ENCODE data around the gene ATP2C2. TPM values are rescaled to one million over a fixed set of nuclear protein-coding genes. Genes with fewer than 3 reads are reported as not detected.

ATP2C2 gene
- total RNA-seq, 3 donors from 2014 or later = not detected

GRCh38 chr16:84477661-84478060 is 109.3 kb downstream of the ATP2C2 start:
- ATAC-seq = no peak
- peaks cover 2% of the 10 kb centered on the region for H3K4me1 Mint-ChIP-seq (ENCODE audit: low read depth)
- no peaks in the 10 kb centered on the region for H3K27me3 Mint-ChIP-seq (ENCODE audit: low read depth)
- H3K4me3 Mint-ChIP-seq = no peak overlapping the region
- H3K9me3 Mint-ChIP-seq = peaks cover 4% of the 10 kb centered on the region
- DNase-seq = no peak
- H3K36me3 Mint-ChIP-seq (ENCODE audit: insufficient read depth) = peaks cover 16% of the 10 kb centered on the region

- Mint-ChIP-seq H3K4me1 (ENCODE audit: low read depth) (peaks cover 2% of the 10 kb centered on the region), H3K9me3 (peaks cover 4% of the 10 kb centered on the region), H3K4me3 (no peak overlapping the region), H3K27me3 (ENCODE audit: low read depth) (no peaks in the 10 kb centered on the region), H3K36me3 (ENCODE audit: insufficient read depth) (peaks cover 10% of the 10 kb centered on the region)
- DNase-seq (no peak), ATAC-seq (no peak)
These were observed 110.0 kb downstream of the ATP2C2 start for GRCh38 chr16:84478172-84478947.

DNA sequence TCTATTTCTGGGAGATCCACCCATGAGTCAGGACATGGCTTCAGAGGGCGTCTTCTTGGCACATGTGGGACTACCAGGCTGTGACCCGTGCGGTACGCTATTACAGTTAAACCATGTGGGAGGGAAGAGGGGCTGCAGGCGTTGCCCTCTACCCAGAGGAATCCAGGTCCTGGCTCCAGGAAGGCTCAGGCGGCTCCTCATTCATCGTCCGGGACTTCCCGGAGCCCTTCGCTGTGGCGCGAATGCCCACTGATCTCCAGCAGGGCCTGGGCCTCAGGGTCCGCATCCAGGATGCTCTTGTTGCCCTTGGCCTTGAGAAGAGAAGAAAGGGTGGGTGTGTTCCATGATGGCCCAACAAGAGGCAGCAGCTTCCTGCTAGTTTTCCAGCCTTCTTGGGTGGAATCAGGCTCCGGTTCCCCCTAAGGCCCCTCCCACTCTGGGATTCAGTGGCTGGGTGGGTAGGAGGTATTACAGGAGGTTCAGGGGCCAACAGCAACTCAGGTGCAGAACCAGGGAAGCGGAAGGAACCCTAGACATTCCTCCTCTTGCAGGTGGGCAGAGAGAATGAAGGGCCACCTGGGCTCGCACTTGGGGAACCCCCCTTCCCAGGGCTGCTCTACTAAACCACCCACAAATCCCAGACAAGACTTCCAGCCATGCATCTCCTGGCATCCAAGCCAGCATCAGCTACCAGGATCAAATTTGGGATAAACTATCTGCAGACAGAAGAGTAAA is 111.5 kb downstream of the ATP2C2 start:
- ATAC-seq (no peak), DNase-seq (no peak)
- no peaks in the 10 kb centered on the region for H3K27me3 Mint-ChIP-seq (ENCODE audit: low read depth)
- peaks cover 2% of the 10 kb centered on the region for H3K4me1 Mint-ChIP-seq (ENCODE audit: low read depth)
- no peak overlapping the region for H3K4me3 Mint-ChIP-seq
- H3K9me3 Mint-ChIP-seq = peaks cover 4% of the 10 kb centered on the region
- H3K36me3 Mint-ChIP-seq (ENCODE audit: insufficient read depth) = peaks cover 7% of the 10 kb centered on the region

DNA sequence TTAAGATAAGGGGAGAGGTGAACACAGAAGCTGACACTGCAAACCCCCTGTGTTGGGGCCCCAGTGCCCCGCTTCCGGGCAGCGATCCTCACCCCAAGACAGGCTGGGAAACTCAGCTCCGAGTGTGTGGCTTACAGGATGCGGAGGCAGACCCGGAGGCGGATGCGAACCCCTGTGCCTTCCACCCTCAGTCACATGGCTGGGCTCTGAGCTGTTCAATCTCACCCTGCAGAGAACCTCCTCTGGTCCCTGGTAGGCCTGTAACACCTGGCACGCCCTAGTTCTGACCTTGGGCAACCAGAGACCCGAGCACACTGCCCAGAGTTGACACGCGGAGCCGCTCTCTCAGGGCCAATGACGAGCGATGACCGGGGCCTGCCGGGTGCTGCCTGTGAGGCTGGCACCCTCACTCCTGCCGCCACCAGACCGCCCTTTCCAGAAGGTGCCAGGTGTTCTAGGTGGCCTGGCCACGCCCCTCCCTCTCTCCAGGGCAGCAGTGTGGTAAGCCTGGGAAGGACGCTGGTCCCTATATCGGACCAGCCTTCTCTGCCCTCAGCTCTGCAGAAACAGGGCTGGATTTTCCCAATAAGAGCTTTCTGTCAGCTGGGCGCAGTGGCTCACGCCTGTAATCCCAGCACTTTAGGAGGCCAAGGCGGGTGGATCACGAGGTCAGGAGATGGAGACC is 112.9 kb downstream of the ATP2C2 start:
- DNase-seq (no peak), ATAC-seq (no peak)
- H3K9me3 Mint-ChIP-seq = no peaks in the 10 kb centered on the region
- H3K4me1 Mint-ChIP-seq (ENCODE audit: low read depth) = no peaks in the 10 kb centered on the region
- H3K27me3 Mint-ChIP-seq (ENCODE audit: low read depth) = no peaks in the 10 kb centered on the region
- H3K4me3 Mint-ChIP-seq = no peak overlapping the region
- H3K36me3 Mint-ChIP-seq (ENCODE audit: insufficient read depth) = peaks cover 3% of the 10 kb centered on the region

DNA sequence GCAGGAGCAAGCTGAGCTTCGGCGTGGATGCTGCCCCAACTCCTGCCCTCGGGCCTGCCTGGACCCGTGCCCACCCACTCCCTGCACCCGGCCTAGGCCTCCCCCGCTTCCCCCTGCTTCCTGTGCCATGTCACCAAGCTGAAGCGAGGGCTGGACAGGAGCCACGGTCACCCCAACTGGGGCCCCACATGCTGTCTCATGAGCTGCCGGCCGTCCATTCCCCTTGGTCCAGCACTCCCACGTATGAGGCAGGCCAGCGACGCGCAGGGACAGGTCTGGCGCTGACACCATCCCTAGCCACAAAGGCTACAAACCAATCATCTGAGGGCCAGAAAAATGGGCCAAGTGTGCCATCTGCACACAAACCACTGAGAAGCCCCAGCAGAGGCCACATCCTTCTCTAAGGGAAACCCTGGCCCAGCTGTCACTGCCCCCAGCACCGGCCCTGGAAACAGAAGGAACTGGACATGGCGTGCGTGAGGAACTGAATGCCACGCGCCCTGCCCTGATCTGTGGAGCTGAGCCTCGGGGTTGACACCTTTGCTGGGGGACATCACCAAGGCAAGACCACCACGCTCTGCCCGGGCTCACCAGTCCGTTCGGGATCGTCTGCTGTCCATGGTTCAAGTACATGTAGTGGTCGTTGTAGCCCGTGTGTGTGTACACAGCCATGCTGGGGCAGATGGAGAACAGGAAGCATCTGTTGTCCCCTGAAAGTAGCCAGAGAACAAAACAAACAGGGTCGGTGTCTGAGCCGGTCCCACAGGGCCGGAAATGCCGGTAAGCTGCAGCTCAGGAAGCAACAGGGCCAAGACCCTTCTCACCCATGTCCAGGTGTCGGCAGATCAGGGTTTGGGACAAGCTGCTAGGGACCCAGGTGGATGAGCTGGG is 113.9 kb downstream of the ATP2C2 start:
- no peaks in the 10 kb centered on the region for H3K27me3 Mint-ChIP-seq (ENCODE audit: low read depth)
- peaks cover 5% of the 10 kb centered on the region for H3K36me3 Mint-ChIP-seq (ENCODE audit: insufficient read depth)
- DNase-seq (no peak), ATAC-seq (no peak)
- H3K9me3 Mint-ChIP-seq = no peaks in the 10 kb centered on the region
- H3K4me1 Mint-ChIP-seq (ENCODE audit: low read depth) = no peaks in the 10 kb centered on the region
- no peak overlapping the region for H3K4me3 Mint-ChIP-seq

DNA sequence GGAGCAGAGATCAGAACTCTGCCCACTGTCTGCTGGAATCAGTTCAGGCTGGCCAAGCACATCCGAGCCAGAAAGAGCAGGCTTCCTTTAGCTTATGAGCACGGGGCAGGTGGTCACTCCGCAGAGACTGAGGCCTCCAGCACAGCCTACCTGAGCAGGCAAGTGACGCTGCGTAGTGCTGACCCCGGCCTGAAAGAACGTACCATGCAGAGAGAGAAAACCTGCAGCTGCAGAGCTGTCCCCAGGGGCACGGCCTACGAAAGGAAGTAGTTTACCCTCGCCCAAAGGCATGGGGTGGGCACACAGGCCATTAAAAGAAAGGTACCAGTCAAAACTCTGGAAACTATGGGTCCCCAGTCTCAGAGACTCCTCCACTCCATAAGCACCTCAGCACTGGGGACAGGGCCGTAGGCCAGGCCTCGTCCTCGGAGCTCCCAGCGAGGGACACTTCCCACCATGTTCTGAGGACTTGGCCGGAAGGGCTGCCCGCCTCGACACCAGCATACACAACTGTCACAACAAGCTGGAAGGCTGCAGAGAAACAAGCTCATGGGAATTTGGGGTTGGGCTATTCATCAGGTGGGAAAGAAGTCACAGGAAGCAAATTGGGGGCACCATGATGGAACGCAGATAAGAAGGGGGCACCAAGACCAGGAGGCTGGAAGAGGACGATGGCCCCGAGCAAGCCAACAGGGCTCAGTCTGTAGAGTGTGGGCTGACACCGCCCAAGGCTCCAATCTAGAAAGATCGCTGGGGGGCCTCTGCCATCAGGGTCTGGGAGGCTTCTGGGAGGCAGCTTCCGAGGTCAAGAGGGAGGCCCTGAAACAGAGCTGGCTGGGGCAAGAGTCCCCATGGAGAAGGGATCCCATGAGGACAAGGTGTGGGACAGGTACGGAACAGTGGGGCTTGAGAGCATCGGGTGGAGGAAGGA is 114.9 kb downstream of the ATP2C2 start:
- Mint-ChIP-seq H3K4me1 (ENCODE audit: low read depth) (no peaks in the 10 kb centered on the region), H3K4me3 (no peak overlapping the region), H3K9me3 (no peaks in the 10 kb centered on the region), H3K36me3 (ENCODE audit: insufficient read depth) (peaks cover 5% of the 10 kb centered on the region), H3K27me3 (ENCODE audit: low read depth) (no peaks in the 10 kb centered on the region)
- no peak for DNase-seq
- ATAC-seq = no peak

- no peaks in the 10 kb centered on the region for H3K4me1 Mint-ChIP-seq (ENCODE audit: low read depth)
- ATAC-seq (no peak), DNase-seq (no peak)
- no peaks in the 10 kb centered on the region for H3K9me3 Mint-ChIP-seq
- peaks cover 10% of the 10 kb centered on the region for H3K36me3 Mint-ChIP-seq (ENCODE audit: insufficient read depth)
- H3K27me3 Mint-ChIP-seq (ENCODE audit: low read depth) = no peaks in the 10 kb centered on the region
- H3K4me3 Mint-ChIP-seq = no peak overlapping the region
These were observed 115.7 kb downstream of the ATP2C2 start for GRCh38 chr16:84483882-84484565.

DNA sequence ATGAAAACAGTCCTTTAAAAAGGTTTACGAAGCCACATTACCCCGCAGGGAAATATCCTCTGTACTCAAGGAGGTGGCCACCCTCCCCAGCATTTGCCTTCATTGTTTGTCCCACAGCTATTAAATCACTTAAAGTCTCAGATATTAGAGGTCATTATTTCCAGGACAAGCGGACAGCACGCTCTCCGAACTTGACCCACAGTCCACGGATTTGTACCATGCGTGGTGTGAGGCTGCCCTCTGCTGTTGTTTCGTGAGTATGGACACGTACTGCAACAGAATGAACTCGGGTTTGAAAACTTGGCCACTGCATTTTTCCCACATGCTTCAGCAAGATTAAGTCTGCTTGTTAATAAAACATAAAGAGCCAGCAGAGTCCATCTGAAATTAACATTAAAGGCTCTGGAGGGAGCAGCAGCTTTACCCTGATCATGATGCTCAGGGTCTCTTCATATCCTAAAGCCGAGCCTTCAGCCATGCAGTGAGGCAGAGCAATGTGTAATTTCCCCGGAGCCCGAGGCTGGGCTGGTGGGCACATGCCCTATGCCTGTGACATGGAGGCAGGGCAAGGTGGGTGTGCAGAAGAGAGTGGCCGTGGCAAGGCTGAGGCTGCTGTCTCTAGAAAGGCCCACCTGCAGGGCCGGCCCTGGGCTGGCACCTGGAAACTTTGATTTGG is 116.4 kb downstream of the ATP2C2 start:
- Mint-ChIP-seq H3K27me3 (ENCODE audit: low read depth) (no peaks in the 10 kb centered on the region), H3K9me3 (no peaks in the 10 kb centered on the region), H3K4me3 (no peak overlapping the region), H3K4me1 (ENCODE audit: low read depth) (no peaks in the 10 kb centered on the region), H3K36me3 (ENCODE audit: insufficient read depth) (peaks cover 13% of the 10 kb centered on the region)
- DNase-seq (no peak), ATAC-seq (no peak)

DNA sequence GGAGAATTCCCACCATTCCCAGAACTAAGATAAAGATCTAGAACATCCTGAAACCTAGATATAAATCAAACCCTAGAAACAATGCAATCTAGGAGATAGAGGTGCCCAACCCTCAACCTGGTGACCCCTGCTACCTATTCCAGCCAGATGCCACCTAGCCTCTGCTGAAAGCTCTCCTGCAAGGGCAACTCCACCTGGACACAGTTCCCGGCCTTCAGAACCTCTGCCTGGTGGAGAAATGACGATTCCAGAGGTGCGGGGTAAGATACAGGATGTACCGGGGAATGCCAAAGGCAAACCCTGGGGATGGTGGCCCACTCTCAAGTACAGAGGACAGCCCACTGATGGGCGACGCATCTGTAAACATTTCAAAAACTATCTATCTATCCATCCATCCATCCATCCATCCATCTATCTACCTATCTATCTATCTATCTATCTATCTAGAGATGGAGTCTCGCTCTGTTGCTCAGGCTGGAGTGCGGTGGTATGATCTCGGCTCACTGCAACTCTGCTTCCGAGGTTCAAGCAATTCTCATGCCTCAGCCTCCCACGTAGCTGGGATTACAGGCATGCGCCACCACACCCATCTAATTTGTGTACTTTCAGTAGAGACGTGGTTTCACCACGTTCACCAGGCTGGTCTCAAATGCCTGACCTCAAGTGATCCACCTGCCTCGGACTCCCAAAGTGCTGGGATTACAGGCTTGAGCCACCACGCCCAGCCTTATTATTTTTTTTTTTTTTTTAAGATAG is 117.1 kb downstream of the ATP2C2 start:
- no peaks in the 10 kb centered on the region for H3K9me3 Mint-ChIP-seq
- peaks cover 13% of the 10 kb centered on the region for H3K36me3 Mint-ChIP-seq (ENCODE audit: insufficient read depth)
- H3K4me1 Mint-ChIP-seq (ENCODE audit: low read depth) = no peaks in the 10 kb centered on the region

DNA sequence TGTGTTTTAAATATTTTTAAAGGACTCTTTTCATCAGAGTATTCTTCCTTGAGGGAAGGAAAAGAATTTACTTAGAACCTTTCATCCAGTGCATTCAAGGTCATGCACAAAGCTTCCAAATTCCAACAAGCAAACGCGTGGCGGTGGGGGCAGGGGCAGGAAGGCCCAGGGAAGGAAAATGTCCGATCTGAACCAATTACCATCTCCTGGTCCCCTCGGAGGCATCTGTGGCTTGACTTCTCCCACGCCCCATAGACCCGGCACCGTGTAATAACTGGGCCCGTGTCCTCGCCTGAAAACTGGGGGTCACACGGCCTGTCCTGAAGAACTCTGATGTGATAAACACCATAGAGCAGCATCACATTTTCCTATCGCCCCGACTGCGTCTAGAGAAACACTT is 117.8 kb downstream of the ATP2C2 start:
- DNase-seq (no peak), ATAC-seq (no peak)
- no peaks in the 10 kb centered on the region for H3K9me3 Mint-ChIP-seq
- H3K4me3 Mint-ChIP-seq = no peak overlapping the region
- H3K4me1 Mint-ChIP-seq (ENCODE audit: low read depth) = no peaks in the 10 kb centered on the region
- H3K27me3 Mint-ChIP-seq (ENCODE audit: low read depth) = no peaks in the 10 kb centered on the region
- H3K36me3 Mint-ChIP-seq (ENCODE audit: insufficient read depth) = peaks cover 18% of the 10 kb centered on the region

More for the DNA sequence above, 117.1 kb downstream of the ATP2C2 start:
- no peak for ATAC-seq
- H3K27me3 Mint-ChIP-seq (ENCODE audit: low read depth) = no peaks in the 10 kb centered on the region
- no peak for DNase-seq
- H3K4me3 Mint-ChIP-seq = no peak overlapping the region

DNA sequence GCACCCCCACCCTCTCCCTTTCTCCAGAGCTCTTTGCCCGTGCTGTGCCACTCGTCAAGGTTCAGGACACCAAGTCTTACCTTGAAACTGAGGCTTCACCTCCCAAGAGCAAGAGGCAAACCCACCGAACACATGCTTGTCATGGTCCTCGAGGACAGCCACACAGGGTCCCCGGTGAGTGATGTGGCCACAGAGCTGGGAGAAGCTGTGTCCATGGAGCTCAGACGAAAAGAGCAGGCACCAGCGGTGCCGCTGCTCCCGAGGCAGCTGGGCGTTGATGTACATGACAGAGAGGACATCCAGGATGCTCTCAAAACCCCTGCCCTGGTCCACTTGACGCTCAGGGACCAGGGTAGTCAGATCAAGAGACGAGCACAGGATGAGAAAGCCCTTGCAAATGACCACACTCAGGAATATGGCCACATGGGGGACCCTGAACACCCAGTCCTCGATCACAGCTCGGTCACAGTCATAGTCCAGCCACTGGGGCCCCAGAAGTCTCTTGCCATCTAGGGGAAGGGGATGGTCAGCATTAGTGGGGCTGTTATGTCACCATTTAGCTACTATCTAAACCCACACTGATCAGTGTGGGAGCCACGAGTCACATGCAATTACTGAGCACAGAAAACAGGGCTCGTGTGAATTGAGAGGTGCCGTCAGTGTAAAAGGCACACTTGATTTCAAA is 118.4 kb downstream of the ATP2C2 start:
- no peak for DNase-seq
- no peaks in the 10 kb centered on the region for H3K4me1 Mint-ChIP-seq (ENCODE audit: low read depth)
- no peak overlapping the region for H3K4me3 Mint-ChIP-seq
- no peak for ATAC-seq
- no peaks in the 10 kb centered on the region for H3K9me3 Mint-ChIP-seq
- peaks cover 18% of the 10 kb centered on the region for H3K36me3 Mint-ChIP-seq (ENCODE audit: insufficient read depth)
- H3K27me3 Mint-ChIP-seq (ENCODE audit: low read depth) = no peaks in the 10 kb centered on the region
